CD4-positive, CD25-positive, alpha-beta regulatory T cell (primary cell): Measurements from ENCODE around the gene SLC38A8. TPM values are rescaled to one million over a fixed set of nuclear protein-coding genes. Genes with fewer than 3 reads are reported as not detected.

Experiments
- ATAC-seq, 2 donors: fragments of 150-1000 bp; cut with Tn5 transposase; one replicate each; pipeline ENCODE4 v1.10.0; 2021; ENCODE audit warnings: low read depth in 2 of 2, moderate number of reproducible peaks in 2 of 2, moderate library complexity in 1 of 2
- DNase-seq, 3 donors: peaks; one replicate each; pipeline versions ENCODE4 v3.0.0 to v3.0.0-alpha.2; 2012 to 2022; ENCODE audit warnings: mixed read lengths in 1 of 3
- H3K27ac ChIP-seq: one replicate; pipeline ENCODE4 v1.7.0; 2013; ENCODE audit warnings: mild to moderate bottlenecking, low read length; ENCODE audit not compliant: insufficient read depth, poor library complexity, severe bottlenecking
- H3K27me3 ChIP-seq: one replicate; pipeline ENCODE4 v1.7.0; 2013; ENCODE audit warnings: low read length; ENCODE audit not compliant: control insufficient read depth, insufficient read depth
- H3K36me3 ChIP-seq: one replicate; pipeline ENCODE4 v1.7.0; 2013; ENCODE audit warnings: mild to moderate bottlenecking, low read length, moderate library complexity; ENCODE audit not compliant: control insufficient read depth, insufficient read depth
- H3K4me1 ChIP-seq: 2 replicates; pipeline ENCODE4 v1.7.0; 2013; ENCODE audit warnings: mild to moderate bottlenecking, low read length; ENCODE audit not compliant: insufficient read depth, control insufficient read depth, poor library complexity, severe bottlenecking
- H3K4me3 ChIP-seq: one replicate; pipeline ENCODE4 v1.7.0; 2013; ENCODE audit warnings: low read depth, mild to moderate bottlenecking, low read length, moderate library complexity
- H3K9me3 ChIP-seq, 2 experiments: 1 replicate in 1 of 2; 2 replicates in 1 of 2; pipeline ENCODE4 v1.7.0; 2013; ENCODE audit warnings: low read length in 2 of 2, mild to moderate bottlenecking in 1 of 2, moderate library complexity in 1 of 2; ENCODE audit not compliant: control insufficient read depth in 2 of 2
- H3K27ac Mint-ChIP-seq, 3 donors: one replicate each; pipeline ENCODE4 v1.8.0; 2020 to 2022; ENCODE audit warnings: mild to moderate bottlenecking in 3 of 3, mixed read lengths in 3 of 3, moderate library complexity in 2 of 3
- H3K27me3 Mint-ChIP-seq: one replicate; pipeline ENCODE4 v1.8.0; 2022; ENCODE audit warnings: mild to moderate bottlenecking, mixed read lengths
- H3K36me3 Mint-ChIP-seq: one replicate; pipeline ENCODE4 v1.8.0; 2020; ENCODE audit warnings: mixed read lengths
- H3K4me1 Mint-ChIP-seq, 4 donors: one replicate each; pipeline ENCODE4 v1.8.0; 2020 to 2022; ENCODE audit warnings: mixed read lengths in 4 of 4, mild to moderate bottlenecking in 1 of 4
- H3K4me3 Mint-ChIP-seq, 4 donors: one replicate each; pipeline ENCODE4 v1.8.0; 2020 to 2022; ENCODE audit warnings: mild to moderate bottlenecking in 4 of 4, mixed read lengths in 4 of 4, moderate library complexity in 3 of 4
- H3K9me3 Mint-ChIP-seq, 7 donors: one replicate each; pipeline ENCODE4 v1.8.0; 2020 to 2022; ENCODE audit warnings: mixed read lengths in 7 of 7, mild to moderate bottlenecking in 3 of 7, moderate library complexity in 2 of 7
- polyA plus RNA-seq, 4 donors: library from polyadenylated mRNA; unstranded; fragments of 300-500 nt; fragmentation: Illumina TruSeq; gene quantifications; one replicate each; pipeline ENCODE4 v1.2.3, GENCODE V29; 2021
- total RNA-seq: library from RNA; stranded (reverse); gene quantifications from one replicate; pipeline ENCODE4 v1.2.3, GENCODE V29; 2022

The SLC38A8 gene
- total and polyA plus RNA-seq, 5 donors from 2014 or later = not detected

DNA sequence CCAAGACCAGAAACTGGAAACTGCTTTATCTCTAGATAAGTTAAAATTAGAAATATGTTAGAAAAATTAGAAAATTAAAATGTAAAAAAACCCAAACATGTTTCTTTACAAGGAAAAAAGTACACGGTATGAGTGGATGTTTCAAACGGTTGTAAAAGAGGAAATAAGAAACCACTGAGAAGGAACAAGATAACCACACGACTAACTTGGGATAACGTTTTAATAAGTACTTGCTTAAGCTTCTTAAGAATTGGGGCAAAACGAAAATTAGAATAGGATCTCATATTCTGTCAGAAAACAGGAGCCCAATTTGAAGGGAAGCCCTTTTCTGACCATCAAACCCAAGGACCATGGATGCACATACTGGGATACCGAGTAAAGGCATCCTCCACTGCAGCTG lies 43.2 kb upstream of the SLC38A8 start:
- Histone ChIP-seq H3K27ac (no peak overlapping the region), H3K36me3 (peaks cover 82% of the 10 kb centered on the region), H3K4me3 (no peak overlapping the region), H3K27me3 (no peaks in the 10 kb centered on the region), H3K9me3 (no peaks in the 10 kb centered on the region), H3K4me1 (peaks cover 22% of the 10 kb centered on the region)
- Mint-ChIP-seq H3K36me3 (peaks cover 38% of the 10 kb centered on the region), H3K27ac (peak overlapping the region in 2 of 3 donors; percentile 54 to 93), H3K4me1 (peaks cover 11 to 37% (median 23%) of the 10 kb centered on the region in 4 donors), H3K4me3 (no peak overlapping the region), H3K27me3 (no peaks in the 10 kb centered on the region), H3K9me3 (no peaks in the 10 kb centered on the region)
- peak in 1 of 3 donors; percentile 18 for DNase-seq
- ATAC-seq = no peak

DNA sequence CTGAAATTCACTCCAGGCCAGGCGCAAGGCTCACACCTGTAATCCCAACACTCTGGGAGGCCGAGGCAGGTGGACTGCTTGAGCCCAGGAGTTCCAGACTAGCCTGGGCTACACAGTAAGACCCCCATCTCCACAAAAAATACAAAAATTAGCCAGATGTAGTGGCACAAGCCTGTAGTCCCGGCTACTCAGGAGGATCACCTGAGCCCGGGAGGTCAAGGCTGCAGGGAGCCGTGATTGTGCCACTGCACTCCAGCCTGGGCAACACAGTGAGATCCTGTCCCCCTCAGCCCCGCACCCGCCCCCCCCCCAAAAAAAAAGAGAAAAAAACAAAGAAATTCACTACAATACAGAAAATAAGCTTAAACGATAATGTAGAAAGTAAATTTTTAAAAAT lies 42.7 kb upstream of the SLC38A8 start:
- H3K27ac ChIP-seq = no peak overlapping the region
- Mint-ChIP-seq H3K9me3 (no peaks in the 10 kb centered on the region), H3K27me3 (no peaks in the 10 kb centered on the region), H3K27ac (peak overlapping the region in 1 of 3 donors; percentile 26), H3K36me3 (peaks cover 39% of the 10 kb centered on the region), H3K4me3 (no peak overlapping the region), H3K4me1 (peaks cover 11 to 37% (median 23%) of the 10 kb centered on the region in 4 donors)
- no peak for DNase-seq
- H3K9me3 ChIP-seq = no peaks in the 10 kb centered on the region
- no peak overlapping the region for H3K4me3 ChIP-seq
- ATAC-seq = no peak
- H3K4me1 ChIP-seq = peaks cover 22% of the 10 kb centered on the region
- H3K27me3 ChIP-seq = no peaks in the 10 kb centered on the region
- H3K36me3 ChIP-seq = peaks cover 82% of the 10 kb centered on the region

DNA sequence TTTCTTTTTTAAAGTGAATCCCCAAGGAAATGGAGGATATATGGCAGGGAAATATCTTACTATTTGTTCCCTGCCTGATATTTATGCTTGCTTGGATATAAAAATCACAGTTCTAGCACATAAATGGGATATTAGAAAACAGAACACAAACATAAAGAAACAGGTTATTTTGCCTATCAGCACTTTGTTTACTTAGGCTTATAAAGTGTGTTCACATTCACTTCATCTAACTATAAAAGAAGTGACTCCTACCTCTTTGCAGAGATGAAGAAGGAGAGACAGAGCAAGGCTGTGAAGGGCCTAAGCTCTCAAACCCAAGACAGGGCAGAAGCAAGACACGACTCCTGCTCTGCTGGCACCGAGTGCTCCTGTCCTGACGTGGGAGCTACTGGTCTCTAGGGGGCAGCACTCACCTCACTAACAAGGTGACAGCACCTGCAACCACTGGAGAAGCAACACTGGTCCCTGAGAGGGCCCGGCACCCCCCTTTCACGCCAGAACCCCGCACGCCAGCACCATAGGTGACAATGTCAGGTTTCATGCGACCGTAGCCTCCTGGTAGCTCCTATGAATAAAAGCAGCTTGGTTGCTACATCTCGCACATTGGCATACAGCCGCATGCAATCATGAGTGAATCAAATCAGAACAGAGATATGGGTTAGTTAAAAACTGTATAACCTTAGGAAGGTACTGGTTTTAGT lies 42.1 kb upstream of the SLC38A8 start:
- no peak overlapping the region for H3K4me3 Mint-ChIP-seq
- Histone ChIP-seq H3K9me3 (no peaks in the 10 kb centered on the region), H3K36me3 (peaks cover 82% of the 10 kb centered on the region), H3K4me1 (peaks cover 22% of the 10 kb centered on the region), H3K27ac (no peak overlapping the region), H3K4me3 (no peak overlapping the region), H3K27me3 (no peaks in the 10 kb centered on the region)
- DNase-seq (peak; percentile 53 to 85 (median 66)), ATAC-seq (peak; percentile 86 to 87)
- H3K36me3 Mint-ChIP-seq = peaks cover 44% of the 10 kb centered on the region
- H3K9me3 Mint-ChIP-seq = no peaks in the 10 kb centered on the region
- H3K4me1 Mint-ChIP-seq = peaks cover 11 to 35% (median 23%) of the 10 kb centered on the region in 4 donors
- no peaks in the 10 kb centered on the region for H3K27me3 Mint-ChIP-seq
- peak overlapping the region in 1 of 3 donors; percentile 26 for H3K27ac Mint-ChIP-seq

DNA sequence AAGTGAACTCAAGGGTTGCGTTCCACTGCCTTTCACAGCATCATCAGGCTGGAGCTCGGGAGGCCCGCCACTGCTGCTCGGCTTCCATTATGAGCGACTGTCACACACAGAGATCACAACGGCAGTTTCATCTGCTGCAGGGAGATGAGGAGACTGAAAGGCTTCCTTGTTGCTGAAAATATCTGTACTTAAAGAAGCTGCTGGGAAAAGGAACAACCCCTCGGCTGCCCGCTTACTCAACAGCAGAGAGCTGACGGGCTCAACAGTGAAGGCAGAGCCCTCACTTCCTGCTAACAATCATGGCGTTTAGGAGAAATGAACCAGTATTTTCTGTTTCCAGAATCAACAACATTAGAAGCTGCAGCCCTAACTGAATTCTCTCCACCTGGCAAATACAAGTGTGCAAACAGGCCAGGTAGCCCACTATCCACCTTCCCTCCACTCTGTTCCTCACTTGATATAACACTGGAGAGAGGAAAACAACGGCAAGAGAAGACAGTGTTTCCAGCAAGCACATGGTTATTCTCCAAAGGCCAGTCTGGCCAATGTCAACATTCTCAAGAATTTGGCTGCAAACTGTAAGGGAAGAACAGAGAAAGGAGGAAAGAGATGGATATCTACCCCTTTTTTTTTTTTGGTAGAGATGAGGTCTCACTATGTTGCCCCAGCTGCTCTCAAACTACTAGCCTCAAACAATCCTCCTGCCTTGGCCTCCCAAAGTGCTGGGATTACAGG lies 40.4 kb upstream of the SLC38A8 start:
- Mint-ChIP-seq H3K36me3 (peaks cover 43% of the 10 kb centered on the region), H3K9me3 (no peaks in the 10 kb centered on the region), H3K27me3 (no peaks in the 10 kb centered on the region), H3K27ac (no peak overlapping the region), H3K4me3 (no peak overlapping the region), H3K4me1 (peaks cover 14 to 23% (median 17%) of the 10 kb centered on the region in 4 donors)
- no peaks in the 10 kb centered on the region for H3K9me3 ChIP-seq
- no peak overlapping the region for H3K4me3 ChIP-seq
- H3K27ac ChIP-seq = no peak overlapping the region
- H3K27me3 ChIP-seq = no peaks in the 10 kb centered on the region
- DNase-seq (no peak), ATAC-seq (no peak)
- peaks cover 19% of the 10 kb centered on the region for H3K4me1 ChIP-seq
- peaks cover 80% of the 10 kb centered on the region for H3K36me3 ChIP-seq

DNA sequence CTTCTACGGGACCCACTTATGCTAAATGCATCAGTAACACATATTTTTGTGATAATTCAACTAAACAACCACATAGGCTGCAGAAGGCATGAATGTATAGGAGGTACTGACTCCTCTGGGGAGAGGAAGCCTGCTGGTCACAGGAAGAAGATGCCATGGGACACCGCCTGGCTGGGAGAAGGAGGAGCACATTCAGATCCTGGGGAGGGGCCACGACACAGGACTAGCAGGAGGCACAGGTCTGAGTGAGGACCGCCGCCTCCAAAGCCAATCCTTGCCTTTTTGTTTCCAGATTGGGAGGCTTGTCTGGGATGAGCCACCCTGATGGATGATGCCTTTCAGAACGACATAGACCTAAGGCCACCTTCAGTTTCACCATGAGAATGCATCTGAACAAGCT lies 39.5 kb upstream of the SLC38A8 start:
- Mint-ChIP-seq H3K4me3 (no peak overlapping the region), H3K27me3 (no peaks in the 10 kb centered on the region), H3K9me3 (no peaks in the 10 kb centered on the region), H3K27ac (peak overlapping the region in 1 of 3 donors; percentile 38), H3K36me3 (peaks cover 43% of the 10 kb centered on the region), H3K4me1 (peaks cover 11 to 24% (median 20%) of the 10 kb centered on the region in 4 donors)
- DNase-seq (no peak), ATAC-seq (no peak)
- no peak overlapping the region for H3K4me3 ChIP-seq
- H3K36me3 ChIP-seq = peaks cover 79% of the 10 kb centered on the region
- no peaks in the 10 kb centered on the region for H3K9me3 ChIP-seq
- H3K27me3 ChIP-seq = no peaks in the 10 kb centered on the region
- H3K27ac ChIP-seq = no peak overlapping the region
- peaks cover 13% of the 10 kb centered on the region for H3K4me1 ChIP-seq

DNA sequence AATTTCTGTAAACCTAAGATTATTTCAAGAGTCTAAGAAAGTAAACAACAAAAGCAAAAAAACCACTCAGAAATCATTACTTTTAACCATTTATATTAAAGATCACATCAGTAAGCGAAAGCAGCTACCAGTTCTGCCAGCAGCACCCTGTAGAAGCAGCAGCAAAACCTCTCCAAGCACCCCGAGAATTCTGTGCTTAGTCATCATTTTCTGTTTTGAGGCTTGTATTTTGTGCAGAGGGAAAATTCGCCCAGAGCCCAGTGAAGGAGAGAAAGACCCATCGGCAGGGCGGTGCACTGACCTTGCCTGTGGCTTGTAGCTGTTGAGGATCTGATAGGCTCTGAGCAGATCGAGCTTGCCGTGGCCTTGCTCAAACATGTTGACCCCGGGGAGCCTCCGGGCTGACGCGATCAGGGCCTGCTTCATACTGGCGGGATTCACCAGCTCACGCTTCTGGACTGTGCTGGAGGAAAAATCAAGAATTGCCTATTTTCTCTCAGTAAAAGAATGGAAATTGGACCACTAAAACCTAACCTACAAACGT lies 38.9 kb upstream of the SLC38A8 start:
- H3K4me3 ChIP-seq = no peak overlapping the region
- ATAC-seq (no peak), DNase-seq (no peak)
- no peaks in the 10 kb centered on the region for H3K27me3 Mint-ChIP-seq
- H3K36me3 ChIP-seq = peaks cover 79% of the 10 kb centered on the region
- peaks cover 13% of the 10 kb centered on the region for H3K4me1 ChIP-seq
- H3K27me3 ChIP-seq = no peaks in the 10 kb centered on the region
- no peak overlapping the region for H3K27ac Mint-ChIP-seq
- H3K27ac ChIP-seq = no peak overlapping the region
- H3K36me3 Mint-ChIP-seq = peaks cover 40% of the 10 kb centered on the region
- H3K4me3 Mint-ChIP-seq = no peak overlapping the region
- no peaks in the 10 kb centered on the region for H3K9me3 ChIP-seq
- H3K9me3 Mint-ChIP-seq = no peaks in the 10 kb centered on the region
- peaks cover 12 to 25% (median 21%) of the 10 kb centered on the region in 4 donors for H3K4me1 Mint-ChIP-seq

DNA sequence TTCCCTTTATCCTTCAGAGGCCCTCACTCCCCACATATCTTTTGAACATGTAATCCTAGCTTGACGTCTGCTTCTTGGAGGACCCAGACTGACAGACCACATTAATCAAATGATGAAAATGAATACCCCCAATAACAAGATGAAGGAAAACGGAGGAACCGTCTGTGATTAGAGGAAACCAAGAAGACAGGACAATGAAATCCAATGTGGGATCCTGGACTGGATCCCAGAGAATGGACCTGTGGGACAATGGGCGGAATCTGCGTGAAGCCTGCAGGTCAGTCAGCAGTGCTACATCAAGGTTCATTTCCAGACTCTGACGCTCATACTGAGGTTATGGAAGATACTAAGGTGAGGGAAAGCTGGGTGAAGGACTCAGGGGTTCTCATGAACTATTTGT lies 38.2 kb upstream of the SLC38A8 start:
- Histone ChIP-seq H3K27me3 (no peaks in the 10 kb centered on the region), H3K4me3 (no peak overlapping the region), H3K9me3 (no peaks in the 10 kb centered on the region), H3K27ac (no peak overlapping the region), H3K4me1 (peaks cover 11% of the 10 kb centered on the region), H3K36me3 (peaks cover 77% of the 10 kb centered on the region)
- H3K27ac Mint-ChIP-seq = no peak overlapping the region
- peaks cover 13 to 28% (median 18%) of the 10 kb centered on the region in 4 donors for H3K4me1 Mint-ChIP-seq
- no peak for ATAC-seq
- peaks cover 37% of the 10 kb centered on the region for H3K36me3 Mint-ChIP-seq
- no peak for DNase-seq
- no peaks in the 10 kb centered on the region for H3K9me3 Mint-ChIP-seq
- H3K27me3 Mint-ChIP-seq = no peaks in the 10 kb centered on the region
- H3K4me3 Mint-ChIP-seq = no peak overlapping the region
